C4-2B (cell line): ENCODE results near the gene CLSTN2.

Experiments used
- CTCF ChIP-seq: fragments of 450-650 bp; conservative IDR thresholded peaks from 2 replicates; pipeline ENCODE4 v1.5.1; 2017; ENCODE audit warnings: mild to moderate bottlenecking
- ZFX ChIP-seq: fragments of 450-650 bp; IDR thresholded peaks from 2 replicates; pipeline ENCODE4 v1.6.1; 2017

GRCh38 chr3:140571836-140572235 is 636.9 kb downstream of the CLSTN2 start:
- TF ChIP-seq CTCF (no peak), ZFX (no peak)
